ENCODE measurements around the gene SACS.

Gene SACS

GRCh38 chr13:23466144-23467002, 32.9 kb upstream of the SACS start:
- 0 out of 2 replicates have a peak, but pooled peaks cover 4% of the 10 kb centered on the region for H3K27me3 ChIP-seq (ENCODE audit: low read depth)
- in situ Hi-C loops (cut with MboI; ENCODE audit: low sequenced_read_pairs): loop anchor here (5.0 kb wide), 2 partner anchors 111 to 411 kb away; no protein-coding TSS in a partner anchor
- no peaks in the 10 kb centered on the region for H3K9me3 ChIP-seq
- H3K4me1 ChIP-seq: peaks cover 21% of the 10 kb centered on the region
- DNase-seq (ENCODE audit: low spot score in 2 of 2): peak; percentile 80 to 82
- no peaks in the 10 kb centered on the region for H3K36me3 ChIP-seq (replicated peaks)
- peak overlapping the region; percentile 31 for H3K4me3 ChIP-seq

- H3K4me1 ChIP-seq: peaks cover 5% of the 10 kb centered on the region; the same call in 1 of the 2 replicates
- 0 out of 2 replicates have a peak, but pooled peaks cover 2% of the 10 kb centered on the region for H3K27me3 ChIP-seq (ENCODE audit: low read depth)
- no peak for DNase-seq (ENCODE audit: low spot score in 2 of 2)
- H3K36me3 ChIP-seq (replicated peaks): no peaks in the 10 kb centered on the region
- 0 out of 2 replicates have a peak, but pooled peaks cover 3% of the 10 kb centered on the region for H3K9me3 ChIP-seq
- in situ Hi-C loops (cut with MboI; ENCODE audit: low sequenced_read_pairs): no loop called here
- no peak overlapping the region for H3K4me3 ChIP-seq
Measured at GRCh38 chr13:23463661-23464060, 30.2 kb upstream of the SACS start.

GRCh38 chr13:23462815-23463559, 29.5 kb upstream of the SACS start:
- H3K4me1 ChIP-seq: peaks cover 5% of the 10 kb centered on the region; the same call in 1 of the 2 replicates
- no peaks in the 10 kb centered on the region for H3K36me3 ChIP-seq (replicated peaks)
- no peak for DNase-seq (ENCODE audit: low spot score in 2 of 2)
- H3K4me3 ChIP-seq: no peak overlapping the region
- in situ Hi-C loops (cut with MboI; ENCODE audit: low sequenced_read_pairs): no loop called here
- 0 out of 2 replicates have a peak, but pooled peaks cover 2% of the 10 kb centered on the region for H3K27me3 ChIP-seq (ENCODE audit: low read depth)
- 0 out of 2 replicates have a peak, but pooled peaks cover 3% of the 10 kb centered on the region for H3K9me3 ChIP-seq

- DNase-seq (ENCODE audit: low spot score in 2 of 2): no peak
- in situ Hi-C loops (cut with MboI; ENCODE audit: low sequenced_read_pairs): no loop called here
- Histone ChIP-seq H3K9me3 (0 out of 2 replicates have a peak, but pooled peaks cover 3% of the 10 kb centered on the region), H3K36me3 (replicated peaks) (no peaks in the 10 kb centered on the region), H3K27me3 (ENCODE audit: low read depth) (0 out of 2 replicates have a peak, but pooled peaks cover 2% of the 10 kb centered on the region), H3K4me1 (peaks cover 4% of the 10 kb centered on the region; the same call in 1 of the 2 replicates), H3K4me3 (no peak overlapping the region)
Measured at GRCh38 chr13:23461544-23461943, 28.0 kb upstream of the SACS start.

GRCh38 chr13:23460921-23461320, 27.4 kb upstream of the SACS start:
- DNase-seq (ENCODE audit: low spot score in 2 of 2): no peak
- 0 out of 2 replicates have a peak, but pooled peaks cover 3% of the 10 kb centered on the region for H3K9me3 ChIP-seq
- 0 out of 2 replicates have a peak, but pooled peaks cover 2% of the 10 kb centered on the region for H3K27me3 ChIP-seq (ENCODE audit: low read depth)
- in situ Hi-C loops (cut with MboI; ENCODE audit: low sequenced_read_pairs): no loop called here
- peaks cover under 1% of the 10 kb centered on the region; the same call in 1 of the 2 replicates for H3K4me1 ChIP-seq
- no peak overlapping the region for H3K4me3 ChIP-seq
- H3K36me3 ChIP-seq (replicated peaks): no peaks in the 10 kb centered on the region

GRCh38 chr13:23460309-23460708, 26.8 kb upstream of the SACS start:
- no peak overlapping the region for H3K4me3 ChIP-seq
- no peaks in the 10 kb centered on the region for H3K36me3 ChIP-seq (replicated peaks)
- no peaks in the 10 kb centered on the region for H3K4me1 ChIP-seq
- in situ Hi-C loops (cut with MboI; ENCODE audit: low sequenced_read_pairs): no loop called here
- 0 out of 2 replicates have a peak, but pooled peaks cover 3% of the 10 kb centered on the region for H3K9me3 ChIP-seq
- DNase-seq (ENCODE audit: low spot score in 2 of 2): no peak
- H3K27me3 ChIP-seq (ENCODE audit: low read depth): 0 out of 2 replicates have a peak, but pooled peaks cover 2% of the 10 kb centered on the region

- Histone ChIP-seq H3K9me3 (0 out of 2 replicates have a peak, but pooled peaks cover 3% of the 10 kb centered on the region), H3K36me3 (replicated peaks) (no peaks in the 10 kb centered on the region), H3K4me1 (no peaks in the 10 kb centered on the region), H3K4me3 (no peak overlapping the region), H3K27me3 (ENCODE audit: low read depth) (0 out of 2 replicates have a peak, but pooled peaks cover 2% of the 10 kb centered on the region)
- in situ Hi-C loops (cut with MboI; ENCODE audit: low sequenced_read_pairs): no loop called here
- no peak for DNase-seq (ENCODE audit: low spot score in 2 of 2)
Measured at GRCh38 chr13:23458989-23459388, 25.5 kb upstream of the SACS start.

GRCh38 chr13:23456437-23457210, 23.1 kb upstream of the SACS start:
- in situ Hi-C loops (cut with MboI; ENCODE audit: low sequenced_read_pairs): no loop called here
- no peak overlapping the region for H3K4me3 ChIP-seq
- 0 out of 2 replicates have a peak, but pooled peaks cover 3% of the 10 kb centered on the region for H3K9me3 ChIP-seq
- peaks cover under 1% of the 10 kb centered on the region for H3K4me1 ChIP-seq
- H3K36me3 ChIP-seq (replicated peaks): no peaks in the 10 kb centered on the region
- no peak for DNase-seq (ENCODE audit: low spot score in 2 of 2)
- no peaks in the 10 kb centered on the region for H3K27me3 ChIP-seq (ENCODE audit: low read depth)

GRCh38 chr13:23455401-23456185, 22.1 kb upstream of the SACS start:
- no peak for DNase-seq (ENCODE audit: low spot score in 2 of 2)
- Histone ChIP-seq H3K36me3 (replicated peaks) (no peaks in the 10 kb centered on the region), H3K4me3 (no peak overlapping the region), H3K9me3 (0 out of 2 replicates have a peak, but pooled peaks cover 3% of the 10 kb centered on the region), H3K27me3 (ENCODE audit: low read depth) (no peaks in the 10 kb centered on the region), H3K4me1 (peaks cover 11% of the 10 kb centered on the region)
- in situ Hi-C loops (cut with MboI; ENCODE audit: low sequenced_read_pairs): no loop called here

- Histone ChIP-seq H3K27me3 (ENCODE audit: low read depth) (no peaks in the 10 kb centered on the region), H3K36me3 (replicated peaks) (no peaks in the 10 kb centered on the region), H3K9me3 (no peaks in the 10 kb centered on the region), H3K4me3 (no peak overlapping the region), H3K4me1 (peaks cover 23% of the 10 kb centered on the region)
- in situ Hi-C loops (cut with MboI; ENCODE audit: low sequenced_read_pairs): no loop called here
- DNase-seq (ENCODE audit: low spot score in 2 of 2): no peak
Measured at GRCh38 chr13:23453132-23453531, 19.6 kb upstream of the SACS start.

GRCh38 chr13:23450340-23451046, 17.0 kb upstream of the SACS start:
- in situ Hi-C loops (cut with MboI; ENCODE audit: low sequenced_read_pairs): no loop called here
- peak; percentile 68 to 77 for DNase-seq (ENCODE audit: low spot score in 2 of 2)
- Histone ChIP-seq H3K4me1 (peaks cover 23% of the 10 kb centered on the region), H3K27me3 (ENCODE audit: low read depth) (no peaks in the 10 kb centered on the region), H3K4me3 (no peak overlapping the region), H3K36me3 (replicated peaks) (no peaks in the 10 kb centered on the region), H3K9me3 (no peaks in the 10 kb centered on the region)
